T-helper 1 cell treated with Interleukin-12 subunit alpha and Interleukin-12 subunit beta and Interleukin-4 antibody, amounts not matched to agents 30 μg/mL and 1 μg/mL, for 36 hours (primary cell): ENCODE data around the gene MARK4.
"Not testable (repeated sequence)": the region's sequence is repeated elsewhere in the genome, so short reads cannot be mapped to it uniquely, and the experiment has no call there.

ENCODE experiments used
- H3K27ac Mint-ChIP-seq: one replicate; pipeline ENCODE4 v1.8.0; 2021; ENCODE audit warnings: mild to moderate bottlenecking, mixed read lengths
- H3K27me3 Mint-ChIP-seq: one replicate; pipeline ENCODE4 v1.8.0; 2021; ENCODE audit warnings: low read depth, mixed read lengths
- H3K36me3 Mint-ChIP-seq: one replicate; pipeline ENCODE4 v1.8.0; 2021; ENCODE audit warnings: low read depth, mixed read lengths
- H3K4me1 Mint-ChIP-seq: one replicate; pipeline ENCODE4 v1.8.0; 2021; ENCODE audit warnings: low read depth, mixed read lengths
- H3K4me3 Mint-ChIP-seq: one replicate; pipeline ENCODE4 v1.8.0; 2021; ENCODE audit warnings: mild to moderate bottlenecking, moderate library complexity, mixed read lengths
- H3K9me3 Mint-ChIP-seq: one replicate; pipeline ENCODE4 v1.8.0; 2021; ENCODE audit warnings: mixed read lengths

MARK4 gene

GRCh38 chr19:45299719-45300118, 48.6 kb downstream of the MARK4 start:
- Mint-ChIP-seq H3K36me3 (peaks cover 4% of the 10 kb centered on the region), H3K4me1 (no peaks in the 10 kb centered on the region)

DNA sequence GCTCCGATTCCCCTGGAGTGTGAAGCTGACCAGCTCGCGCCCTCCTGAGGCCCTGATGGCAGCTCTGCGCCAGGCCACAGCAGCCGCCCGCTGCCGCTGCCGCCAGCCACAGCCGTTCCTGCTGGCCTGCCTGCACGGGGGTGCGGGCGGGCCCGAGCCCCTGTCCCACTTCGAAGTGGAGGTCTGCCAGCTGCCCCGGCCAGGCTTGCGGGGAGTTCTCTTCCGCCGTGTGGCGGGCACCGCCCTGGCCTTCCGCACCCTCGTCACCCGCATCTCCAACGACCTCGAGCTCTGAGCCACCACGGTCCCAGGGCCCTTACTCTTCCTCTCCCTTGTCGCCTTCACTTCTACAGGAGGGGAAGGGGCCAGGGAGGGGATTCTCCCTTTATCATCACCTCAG, 51.3 kb downstream of the MARK4 start:
- Mint-ChIP-seq H3K27ac (no peak overlapping the region), H3K27me3 (no peaks in the 10 kb centered on the region), H3K36me3 (peaks cover 4% of the 10 kb centered on the region), H3K4me1 (no peaks in the 10 kb centered on the region), H3K4me3 (no peak overlapping the region), H3K9me3 (no peaks in the 10 kb centered on the region)

More at GRCh38 chr19:45299719-45300118, 48.6 kb downstream of the MARK4 start:
- no peaks in the 10 kb centered on the region for H3K9me3 Mint-ChIP-seq
- H3K27me3 Mint-ChIP-seq: no peaks in the 10 kb centered on the region
- no peak overlapping the region for H3K27ac Mint-ChIP-seq
- H3K4me3 Mint-ChIP-seq: no peak overlapping the region

DNA sequence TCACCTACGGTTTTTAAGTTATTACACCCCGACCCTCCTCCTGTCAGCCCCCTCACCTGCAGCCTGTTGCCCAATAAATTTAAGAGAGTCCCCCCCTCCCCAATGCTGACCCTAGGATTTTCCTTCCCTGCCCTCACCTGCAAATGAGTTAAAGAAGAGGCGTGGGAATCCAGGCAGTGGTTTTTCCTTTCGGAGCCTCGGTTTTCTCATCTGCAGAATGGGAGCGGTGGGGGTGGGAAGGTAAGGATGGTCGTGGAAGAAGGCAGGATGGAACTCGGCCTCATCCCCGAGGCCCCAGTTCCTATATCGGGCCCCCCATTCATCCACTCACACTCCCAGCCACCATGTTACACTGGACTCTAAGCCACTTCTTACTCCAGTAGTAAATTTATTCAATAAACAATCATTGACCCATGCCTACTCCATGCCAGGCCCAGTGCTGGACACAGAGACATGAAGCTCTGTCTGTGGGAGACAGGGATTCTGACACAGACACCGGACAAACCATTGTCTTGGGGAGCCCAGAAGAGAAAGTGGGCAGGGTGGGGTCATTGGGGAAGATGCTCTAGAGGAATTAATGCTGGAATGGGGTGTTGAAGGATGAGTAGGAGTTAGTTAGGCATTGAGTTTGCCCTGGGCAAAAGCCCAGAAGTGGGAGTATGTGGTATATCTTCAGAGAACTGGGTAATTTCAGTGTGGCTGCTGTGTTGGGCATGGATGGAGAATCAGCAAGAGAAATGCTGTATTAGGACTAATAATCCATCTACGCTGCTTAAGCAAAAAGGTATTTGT, 52.4 kb downstream of the MARK4 start:
- H3K4me1 Mint-ChIP-seq: no peaks in the 10 kb centered on the region
- no peaks in the 10 kb centered on the region for H3K27me3 Mint-ChIP-seq
- H3K27ac Mint-ChIP-seq: no peak overlapping the region
- no peak overlapping the region for H3K4me3 Mint-ChIP-seq
- no peaks in the 10 kb centered on the region for H3K9me3 Mint-ChIP-seq
- peaks cover 4% of the 10 kb centered on the region for H3K36me3 Mint-ChIP-seq

- H3K4me1 Mint-ChIP-seq: no peaks in the 10 kb centered on the region
- peaks cover 4% of the 10 kb centered on the region for H3K36me3 Mint-ChIP-seq
- H3K27me3 Mint-ChIP-seq: no peaks in the 10 kb centered on the region
- H3K9me3 Mint-ChIP-seq: no peaks in the 10 kb centered on the region
- H3K4me3 Mint-ChIP-seq: no peak overlapping the region
- H3K27ac Mint-ChIP-seq: no peak overlapping the region
Measured at GRCh38 chr19:45304141-45304926, 53.3 kb downstream of the MARK4 start.

- Mint-ChIP-seq H3K4me3 (no peak overlapping the region), H3K9me3 (no peaks in the 10 kb centered on the region), H3K27ac (no peak overlapping the region), H3K36me3 (peaks cover 4% of the 10 kb centered on the region), H3K27me3 (no peaks in the 10 kb centered on the region), H3K4me1 (no peaks in the 10 kb centered on the region)
Measured at GRCh38 chr19:45305007-45305406, 53.9 kb downstream of the MARK4 start.

GRCh38 chr19:45305421-45305820, 54.4 kb downstream of the MARK4 start:
- Mint-ChIP-seq H3K27ac (no peak overlapping the region), H3K9me3 (no peaks in the 10 kb centered on the region), H3K36me3 (peaks cover 1% of the 10 kb centered on the region), H3K4me1 (no peaks in the 10 kb centered on the region), H3K4me3 (no peak overlapping the region), H3K27me3 (no peaks in the 10 kb centered on the region)

DNA sequence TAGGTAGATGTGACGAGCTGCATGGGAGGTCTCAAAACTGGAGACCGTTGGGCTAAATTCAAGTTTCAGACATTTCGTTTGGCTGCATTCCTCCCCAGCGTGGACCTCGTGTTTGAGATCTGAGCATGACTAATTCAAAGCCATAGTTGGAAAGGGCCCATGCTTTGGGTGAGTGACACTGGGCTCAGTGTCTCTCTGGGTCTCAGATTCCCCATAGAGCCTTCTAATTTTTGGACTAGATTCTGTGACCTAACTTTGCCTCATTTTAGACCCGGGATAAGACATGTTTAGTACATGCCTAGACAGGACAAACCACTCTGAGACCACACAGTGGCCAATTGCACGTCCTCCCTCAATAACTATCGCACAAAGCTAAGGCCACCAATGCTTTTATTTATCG, 55.0 kb downstream of the MARK4 start:
- Mint-ChIP-seq H3K9me3 (no peaks in the 10 kb centered on the region), H3K36me3 (peaks cover 1% of the 10 kb centered on the region), H3K4me3 (no peak overlapping the region), H3K27ac (no peak overlapping the region), H3K27me3 (no peaks in the 10 kb centered on the region), H3K4me1 (no peaks in the 10 kb centered on the region)

GRCh38 chr19:45306518-45307027, 55.5 kb downstream of the MARK4 start:
- Mint-ChIP-seq H3K36me3 (peaks cover 1% of the 10 kb centered on the region), H3K27me3 (no peaks in the 10 kb centered on the region), H3K27ac (no peak overlapping the region), H3K9me3 (no peaks in the 10 kb centered on the region), H3K4me1 (no peaks in the 10 kb centered on the region), H3K4me3 (no peak overlapping the region)

GRCh38 chr19:45307361-45307760, 56.3 kb downstream of the MARK4 start:
- Mint-ChIP-seq H3K36me3 (peaks cover 1% of the 10 kb centered on the region), H3K4me3 (no peak overlapping the region), H3K9me3 (no peaks in the 10 kb centered on the region), H3K27me3 (no peaks in the 10 kb centered on the region), H3K4me1 (no peaks in the 10 kb centered on the region), H3K27ac (no peak overlapping the region)

DNA sequence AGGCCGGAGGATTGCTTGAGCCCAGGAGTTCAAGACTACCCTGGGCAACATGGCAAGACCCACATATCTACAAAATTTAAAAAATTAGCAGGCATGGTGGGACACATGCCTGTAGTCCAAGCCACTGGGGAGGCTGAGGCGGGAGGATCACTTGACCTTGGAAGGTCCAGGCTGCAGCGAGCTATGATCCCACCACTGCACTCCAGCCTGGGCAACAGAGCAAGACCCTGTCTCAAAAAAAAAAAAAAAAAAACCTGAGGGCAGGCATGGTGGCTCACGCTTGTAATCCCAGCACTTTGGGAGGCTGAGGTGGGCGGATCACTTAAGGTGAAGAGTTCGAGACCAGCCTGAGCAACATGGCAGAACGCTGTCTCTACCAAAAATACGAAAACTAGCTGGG, 58.3 kb downstream of the MARK4 start:
- H3K9me3 Mint-ChIP-seq, H3K27me3 Mint-ChIP-seq, H3K27ac Mint-ChIP-seq, H3K4me1 Mint-ChIP-seq, H3K36me3 Mint-ChIP-seq, H3K4me3 Mint-ChIP-seq: not testable (repeated sequence)

DNA sequence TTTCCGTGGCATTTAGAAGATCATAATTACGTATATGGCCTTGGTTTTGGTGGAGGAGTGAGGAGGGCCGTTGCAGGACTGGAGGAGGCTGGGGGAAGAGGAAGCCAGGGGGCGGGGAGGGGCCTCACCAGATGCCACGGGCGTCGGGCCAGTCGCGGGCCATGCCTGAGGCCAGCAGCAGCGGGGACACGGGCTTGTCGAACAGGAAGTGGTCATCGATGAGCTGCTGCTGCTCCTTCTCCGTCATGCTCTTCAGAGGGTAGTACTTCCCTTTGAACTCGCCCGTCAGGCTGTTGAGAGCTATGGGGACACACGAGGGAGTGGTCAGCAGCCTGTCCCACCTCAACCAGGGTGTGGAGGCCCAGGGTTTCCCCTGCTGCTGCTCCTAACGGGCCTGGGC, 60.5 kb downstream of the MARK4 start:
- H3K36me3 Mint-ChIP-seq: no peaks in the 10 kb centered on the region
- peaks cover 11% of the 10 kb centered on the region for H3K27me3 Mint-ChIP-seq
- no peaks in the 10 kb centered on the region for H3K9me3 Mint-ChIP-seq
- no peak overlapping the region for H3K4me3 Mint-ChIP-seq
- no peaks in the 10 kb centered on the region for H3K4me1 Mint-ChIP-seq
- H3K27ac Mint-ChIP-seq: no peak overlapping the region

GRCh38 chr19:45312285-45312684, 61.2 kb downstream of the MARK4 start:
- H3K4me1 Mint-ChIP-seq, H3K36me3 Mint-ChIP-seq, H3K9me3 Mint-ChIP-seq, H3K27ac Mint-ChIP-seq, H3K4me3 Mint-ChIP-seq: not testable (repeated sequence)
- peaks cover 16% of the 10 kb centered on the region for H3K27me3 Mint-ChIP-seq

DNA sequence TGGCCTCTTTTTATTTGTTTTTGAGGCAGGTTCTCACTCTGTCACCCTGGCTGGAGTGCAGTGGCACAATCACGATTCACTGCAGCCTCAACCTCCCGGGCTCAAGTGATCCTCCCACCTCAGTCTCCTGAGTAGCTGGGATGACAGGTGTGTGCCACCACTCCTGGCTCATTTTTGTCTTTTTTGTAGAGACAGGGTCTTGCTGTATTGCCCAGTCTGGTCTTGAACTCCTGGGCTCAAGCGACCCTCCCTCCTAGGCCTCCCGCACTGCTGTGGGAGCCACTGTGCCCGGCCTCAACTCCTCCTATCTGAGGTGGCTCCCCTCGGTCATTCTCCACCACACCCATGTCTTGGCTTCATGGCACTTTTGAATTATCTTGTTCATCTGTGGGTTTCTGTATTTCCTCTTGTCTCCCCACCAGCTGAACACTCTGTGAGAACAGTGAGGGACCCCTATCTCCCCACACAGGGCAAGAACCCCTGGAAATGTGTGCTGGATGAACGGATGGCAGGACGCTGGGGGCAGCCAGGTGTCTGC, 63.7 kb downstream of the MARK4 start:
- Mint-ChIP-seq H3K4me3 (no peak overlapping the region), H3K4me1 (no peaks in the 10 kb centered on the region), H3K9me3 (no peaks in the 10 kb centered on the region), H3K27ac (no peak overlapping the region), H3K27me3 (peaks cover 20% of the 10 kb centered on the region), H3K36me3 (no peaks in the 10 kb centered on the region)

DNA sequence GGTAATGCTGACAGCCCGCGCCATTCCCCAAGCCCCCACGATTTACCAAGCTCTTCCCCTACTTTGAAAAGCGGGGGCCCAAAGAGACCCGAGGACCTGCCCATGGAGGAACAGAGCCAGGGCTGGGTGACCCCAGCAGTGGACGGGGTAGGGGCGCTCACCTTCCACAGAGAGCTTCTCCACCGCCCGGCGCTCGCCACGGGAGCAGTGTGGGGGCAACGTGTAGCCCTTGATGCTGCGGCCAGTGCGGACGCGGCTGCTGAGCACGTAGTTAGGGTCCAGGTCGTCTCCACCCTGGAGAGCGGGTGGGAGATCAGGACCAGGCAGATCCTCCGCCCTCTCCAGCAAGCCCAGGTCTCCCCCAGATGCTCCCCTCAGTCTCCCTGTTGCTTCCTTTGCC, 64.2 kb downstream of the MARK4 start:
- Mint-ChIP-seq H3K9me3 (no peaks in the 10 kb centered on the region), H3K27ac (no peak overlapping the region), H3K36me3 (no peaks in the 10 kb centered on the region), H3K4me1 (no peaks in the 10 kb centered on the region), H3K27me3 (peaks cover 20% of the 10 kb centered on the region), H3K4me3 (no peak overlapping the region)
